Liver (tissue), 9 donors: ENCODE measurements around the gene ERBB4. TPM values are rescaled to one million over a fixed set of nuclear protein-coding genes. Genes with fewer than 3 reads are reported as not detected.

ENCODE experiments used
- DNase-seq: peaks from one replicate; pipeline ENCODE4 v3.0.0-alpha.2; 2017; ENCODE audit warnings: low spot score
- H3K27ac ChIP-seq, 2 donors: one replicate each; pipeline ENCODE4 v1.7.0; 2013; ENCODE audit warnings: inconsistent platforms in 2 of 2, low read length in 2 of 2, control low read depth in 1 of 2, low read depth in 1 of 2, mild to moderate bottlenecking in 1 of 2
- H3K27me3 ChIP-seq, 4 donors: one replicate each; pipeline versions ENCODE4 v1.6.1 to v1.7.0; 2013; ENCODE audit warnings: low read length in 3 of 4, inconsistent platforms in 1 of 4, mild to moderate bottlenecking in 1 of 4, moderate library complexity in 1 of 4; ENCODE audit not compliant: control insufficient read depth in 4 of 4, insufficient read depth in 4 of 4
- H3K36me3 ChIP-seq, 4 donors: one replicate each; pipeline versions ENCODE4 v1.6.1 to v1.7.0; 2013; ENCODE audit warnings: low read length in 3 of 4, mild to moderate bottlenecking in 3 of 4, low read depth in 1 of 4, moderate library complexity in 1 of 4; ENCODE audit not compliant: control insufficient read depth in 4 of 4, insufficient read depth in 3 of 4
- H3K4me1 ChIP-seq, 4 donors: one replicate each; pipeline versions ENCODE4 v1.6.1 to v1.7.0; 2013; ENCODE audit warnings: low read length in 3 of 4, mild to moderate bottlenecking in 3 of 4, moderate library complexity in 1 of 4; ENCODE audit not compliant: control insufficient read depth in 4 of 4, insufficient read depth in 4 of 4
- H3K4me3 ChIP-seq, 3 donors: one replicate each; pipeline versions ENCODE4 v1.6.1 to v1.7.0; 2013; ENCODE audit warnings: low read length in 3 of 3, control low read depth in 1 of 3, low read depth in 1 of 3, mild to moderate bottlenecking in 1 of 3
- H3K9ac ChIP-seq, 2 donors: one replicate each; pipeline ENCODE4 v1.7.0; 2013; ENCODE audit warnings: low read length in 2 of 2, mild to moderate bottlenecking in 2 of 2, moderate library complexity in 2 of 2, control low read depth in 1 of 2, low read depth in 1 of 2
- H3K9me3 ChIP-seq, 4 donors: one replicate each; pipeline versions ENCODE4 v1.6.1 to v1.7.0; 2013; ENCODE audit warnings: low read length in 3 of 4; ENCODE audit not compliant: control insufficient read depth in 4 of 4
- EGR1 ChIP-seq, 2 donors: IDR thresholded peaks; 2 replicates each; pipeline ENCODE4 v1.6.1; 2016 to 2018; ENCODE audit warnings: antibody characterized with exemption in 2 of 2, low read depth in 2 of 2
- FOXA1 ChIP-seq: IDR thresholded peaks from 2 replicates; pipeline ENCODE4 v1.6.1; 2016; ENCODE audit warnings: antibody characterized with exemption
- FOXA2 ChIP-seq: IDR thresholded peaks from 2 replicates; pipeline ENCODE4 v1.6.1; 2016; ENCODE audit warnings: antibody characterized with exemption
- GABPA ChIP-seq, 2 donors: IDR thresholded peaks in 1 of 2; conservative IDR thresholded peaks in 1 of 2; 2 replicates each; pipeline ENCODE4 v1.6.1; 2016; ENCODE audit warnings: antibody characterized with exemption in 2 of 2, mild to moderate bottlenecking in 1 of 2, moderate library complexity in 1 of 2
- HNF4A ChIP-seq, 2 donors: conservative IDR thresholded peaks; 2 replicates each; pipeline ENCODE4 v1.6.1; 2016; ENCODE audit warnings: antibody characterized with exemption in 2 of 2, mild to moderate bottlenecking in 2 of 2
- HNF4G ChIP-seq: IDR thresholded peaks from 2 replicates; pipeline ENCODE4 v1.6.1; 2016; ENCODE audit warnings: antibody characterized with exemption
- JUND ChIP-seq, 2 donors: IDR thresholded peaks; 2 replicates each; pipeline ENCODE4 v1.6.1; 2016; ENCODE audit warnings: antibody characterized with exemption in 2 of 2
- NR2F2 ChIP-seq: IDR thresholded peaks from 2 replicates; pipeline ENCODE4 v1.6.1; 2016; ENCODE audit warnings: antibody characterized with exemption
- RAD21 ChIP-seq, 2 donors: IDR thresholded peaks; 2 replicates each; pipeline ENCODE4 v1.6.1; 2016; ENCODE audit warnings: antibody characterized with exemption in 2 of 2, mild to moderate bottlenecking in 2 of 2
- RXRA ChIP-seq, 2 donors: IDR thresholded peaks; 2 replicates each; pipeline ENCODE4 v1.6.1; 2017 to 2018; ENCODE audit warnings: antibody characterized with exemption in 2 of 2, mild to moderate bottlenecking in 1 of 2
- SP1 ChIP-seq: IDR thresholded peaks from 2 replicates; pipeline ENCODE4 v1.6.1; 2018; ENCODE audit warnings: antibody characterized with exemption, mild to moderate bottlenecking
- TAF1 ChIP-seq: conservative IDR thresholded peaks from 2 replicates; pipeline ENCODE4 v1.6.1; 2016; ENCODE audit warnings: antibody characterized with exemption, mild to moderate bottlenecking
- YY1 ChIP-seq: IDR thresholded peaks from 2 replicates; pipeline ENCODE4 v1.6.1; 2016; ENCODE audit warnings: antibody characterized with exemption, mild to moderate bottlenecking
- WGBS: extraction: QIAGEN DNeasy Blood & Tissue Kit; methylation state at CpG from one replicate; pipeline ENCODE4 v1.1.7; 2013; 5-methylcytosine and 5-hydroxymethylcytosine counted together
- polyA plus RNA-seq, 2 donors: library from polyadenylated mRNA; stranded (reverse) in 1 of 2; unstranded in 1 of 2; fragments of 200-250 nt in 1 of 2; fragments of >200 nt in 1 of 2; fragmentation: Nextera tagmentation in 1 of 2; extraction: Ambion mirVana in 1 of 2; gene quantifications; one replicate each; pipeline versions ENCODE4 v1.2.1 to v1.2.3, GENCODE V29; 2013 to 2015
- total RNA-seq, 2 donors: library from RNA; depleted of rRNA; stranded (reverse); fragments of >200 nt; gene quantifications; one replicate each; pipeline ENCODE4 v1.2.3, GENCODE V29; 2014
- TF ChIP-seq, protein P1 (sequence below): fragments of 150-350 bp; IDR thresholded peaks from 2 replicates; pipeline ENCODE4 v1.5.1; 2017; ENCODE audit warnings: improper control_type of control experiment, low read depth, low read length; ENCODE audit not compliant: missing input control
- TF ChIP-seq, protein P2 (sequence below): IDR thresholded peaks from 2 replicates; pipeline ENCODE4 v1.6.1; 2016; ENCODE audit warnings: antibody characterized with exemption
- TF ChIP-seq, protein P3 (sequence below): IDR thresholded peaks from 2 replicates; pipeline ENCODE4 v1.6.1; 2016; ENCODE audit warnings: antibody characterized with exemption
- TF ChIP-seq, protein P4 (sequence below): IDR thresholded peaks from 2 replicates; pipeline ENCODE4 v1.6.1; 2016; ENCODE audit warnings: antibody characterized with exemption
- TF ChIP-seq, protein P5 (sequence below): IDR thresholded peaks from 2 replicates; pipeline ENCODE4 v1.6.1; 2016; ENCODE audit warnings: antibody characterized with exemption, mild to moderate bottlenecking
- donor health status: healthy.
- donor health status: healthy.
- donor health status: healthy.
- donor health status: healthy.
- donor health status: healthy.

Gene ERBB4
- total and polyA plus RNA-seq, 4 donors, result 0.03 to 0.42 TPM; not detected in 2

DNA sequence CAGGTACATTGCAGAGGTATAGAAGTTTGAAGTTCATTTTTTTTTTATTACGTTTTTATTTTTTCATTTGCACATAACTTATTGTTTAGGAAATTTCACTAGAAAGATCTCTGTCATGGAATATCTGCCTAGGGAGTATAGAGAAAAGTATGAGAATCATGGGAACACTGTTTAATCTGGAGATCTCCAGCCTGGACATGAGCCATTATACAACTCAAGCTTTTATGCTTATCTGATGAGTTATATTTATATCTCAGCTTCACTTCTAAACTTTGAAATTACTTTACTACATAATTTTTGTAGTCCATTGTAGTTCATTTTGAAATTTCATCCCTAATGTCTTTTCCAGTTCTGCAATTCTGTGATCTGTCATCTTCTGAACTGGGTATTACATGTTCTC is 515.6 kb downstream of the ERBB4 start:
- Histone ChIP-seq H3K9ac (no peak overlapping the region), H3K27ac (no peak overlapping the region), H3K9me3 (no peaks in the 10 kb centered on the region), H3K36me3 (no peaks in the 10 kb centered on the region), H3K4me3 (no peak overlapping the region), H3K4me1 (no peaks in the 10 kb centered on the region), H3K27me3 (no peaks in the 10 kb centered on the region)
- 61% methylated on average over 1 of the region's 1 CpG for WGBS
- no peak for TF ChIP-seq RXRA (IDR thresholded peaks at IDR 0.05)
- TF ChIP-seq, protein P1, sequence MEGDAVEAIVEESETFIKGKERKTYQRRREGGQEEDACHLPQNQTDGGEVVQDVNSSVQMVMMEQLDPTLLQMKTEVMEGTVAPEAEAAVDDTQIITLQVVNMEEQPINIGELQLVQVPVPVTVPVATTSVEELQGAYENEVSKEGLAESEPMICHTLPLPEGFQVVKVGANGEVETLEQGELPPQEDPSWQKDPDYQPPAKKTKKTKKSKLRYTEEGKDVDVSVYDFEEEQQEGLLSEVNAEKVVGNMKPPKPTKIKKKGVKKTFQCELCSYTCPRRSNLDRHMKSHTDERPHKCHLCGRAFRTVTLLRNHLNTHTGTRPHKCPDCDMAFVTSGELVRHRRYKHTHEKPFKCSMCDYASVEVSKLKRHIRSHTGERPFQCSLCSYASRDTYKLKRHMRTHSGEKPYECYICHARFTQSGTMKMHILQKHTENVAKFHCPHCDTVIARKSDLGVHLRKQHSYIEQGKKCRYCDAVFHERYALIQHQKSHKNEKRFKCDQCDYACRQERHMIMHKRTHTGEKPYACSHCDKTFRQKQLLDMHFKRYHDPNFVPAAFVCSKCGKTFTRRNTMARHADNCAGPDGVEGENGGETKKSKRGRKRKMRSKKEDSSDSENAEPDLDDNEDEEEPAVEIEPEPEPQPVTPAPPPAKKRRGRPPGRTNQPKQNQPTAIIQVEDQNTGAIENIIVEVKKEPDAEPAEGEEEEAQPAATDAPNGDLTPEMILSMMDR, result no peak
- TF ChIP-seq, protein P2, sequence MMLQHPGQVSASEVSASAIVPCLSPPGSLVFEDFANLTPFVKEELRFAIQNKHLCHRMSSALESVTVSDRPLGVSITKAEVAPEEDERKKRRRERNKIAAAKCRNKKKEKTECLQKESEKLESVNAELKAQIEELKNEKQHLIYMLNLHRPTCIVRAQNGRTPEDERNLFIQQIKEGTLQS, result no peak
- no peak for TF ChIP-seq YY1
- TF ChIP-seq, protein P3, sequence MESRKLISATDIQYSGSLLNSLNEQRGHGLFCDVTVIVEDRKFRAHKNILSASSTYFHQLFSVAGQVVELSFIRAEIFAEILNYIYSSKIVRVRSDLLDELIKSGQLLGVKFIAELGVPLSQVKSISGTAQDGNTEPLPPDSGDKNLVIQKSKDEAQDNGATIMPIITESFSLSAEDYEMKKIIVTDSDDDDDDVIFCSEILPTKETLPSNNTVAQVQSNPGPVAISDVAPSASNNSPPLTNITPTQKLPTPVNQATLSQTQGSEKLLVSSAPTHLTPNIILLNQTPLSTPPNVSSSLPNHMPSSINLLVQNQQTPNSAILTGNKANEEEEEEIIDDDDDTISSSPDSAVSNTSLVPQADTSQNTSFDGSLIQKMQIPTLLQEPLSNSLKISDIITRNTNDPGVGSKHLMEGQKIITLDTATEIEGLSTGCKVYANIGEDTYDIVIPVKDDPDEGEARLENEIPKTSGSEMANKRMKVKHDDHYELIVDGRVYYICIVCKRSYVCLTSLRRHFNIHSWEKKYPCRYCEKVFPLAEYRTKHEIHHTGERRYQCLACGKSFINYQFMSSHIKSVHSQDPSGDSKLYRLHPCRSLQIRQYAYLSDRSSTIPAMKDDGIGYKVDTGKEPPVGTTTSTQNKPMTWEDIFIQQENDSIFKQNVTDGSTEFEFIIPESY, result no peak
- no peak for TF ChIP-seq RAD21 (IDR thresholded peaks at IDR 0.05)
- no peak for TF ChIP-seq EGR1 (IDR thresholded peaks at IDR 0.05; ENCODE audit: low read depth in 2 of 2)
- no peak for TF ChIP-seq FOXA2
- TF ChIP-seq SP1, result no peak
- no peak for TF ChIP-seq HNF4G
- TF ChIP-seq, protein P4, sequence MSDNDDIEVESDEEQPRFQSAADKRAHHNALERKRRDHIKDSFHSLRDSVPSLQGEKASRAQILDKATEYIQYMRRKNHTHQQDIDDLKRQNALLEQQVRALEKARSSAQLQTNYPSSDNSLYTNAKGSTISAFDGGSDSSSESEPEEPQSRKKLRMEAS, result no peak
- TF ChIP-seq, protein P5, sequence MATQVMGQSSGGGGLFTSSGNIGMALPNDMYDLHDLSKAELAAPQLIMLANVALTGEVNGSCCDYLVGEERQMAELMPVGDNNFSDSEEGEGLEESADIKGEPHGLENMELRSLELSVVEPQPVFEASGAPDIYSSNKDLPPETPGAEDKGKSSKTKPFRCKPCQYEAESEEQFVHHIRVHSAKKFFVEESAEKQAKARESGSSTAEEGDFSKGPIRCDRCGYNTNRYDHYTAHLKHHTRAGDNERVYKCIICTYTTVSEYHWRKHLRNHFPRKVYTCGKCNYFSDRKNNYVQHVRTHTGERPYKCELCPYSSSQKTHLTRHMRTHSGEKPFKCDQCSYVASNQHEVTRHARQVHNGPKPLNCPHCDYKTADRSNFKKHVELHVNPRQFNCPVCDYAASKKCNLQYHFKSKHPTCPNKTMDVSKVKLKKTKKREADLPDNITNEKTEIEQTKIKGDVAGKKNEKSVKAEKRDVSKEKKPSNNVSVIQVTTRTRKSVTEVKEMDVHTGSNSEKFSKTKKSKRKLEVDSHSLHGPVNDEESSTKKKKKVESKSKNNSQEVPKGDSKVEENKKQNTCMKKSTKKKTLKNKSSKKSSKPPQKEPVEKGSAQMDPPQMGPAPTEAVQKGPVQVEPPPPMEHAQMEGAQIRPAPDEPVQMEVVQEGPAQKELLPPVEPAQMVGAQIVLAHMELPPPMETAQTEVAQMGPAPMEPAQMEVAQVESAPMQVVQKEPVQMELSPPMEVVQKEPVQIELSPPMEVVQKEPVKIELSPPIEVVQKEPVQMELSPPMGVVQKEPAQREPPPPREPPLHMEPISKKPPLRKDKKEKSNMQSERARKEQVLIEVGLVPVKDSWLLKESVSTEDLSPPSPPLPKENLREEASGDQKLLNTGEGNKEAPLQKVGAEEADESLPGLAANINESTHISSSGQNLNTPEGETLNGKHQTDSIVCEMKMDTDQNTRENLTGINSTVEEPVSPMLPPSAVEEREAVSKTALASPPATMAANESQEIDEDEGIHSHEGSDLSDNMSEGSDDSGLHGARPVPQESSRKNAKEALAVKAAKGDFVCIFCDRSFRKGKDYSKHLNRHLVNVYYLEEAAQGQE, result no peak
- TF ChIP-seq NR2F2, result no peak
- TF ChIP-seq HNF4A (conservative IDR thresholded peaks at IDR 0.05), result no peak
- no peak for TF ChIP-seq FOXA1
- no peak for TF ChIP-seq GABPA (IDR thresholded peaks at IDR 0.05 in 1 of 2, conservative IDR thresholded peaks at IDR 0.05 in 1 of 2)
- no peak for TF ChIP-seq JUND (IDR thresholded peaks at IDR 0.05)
- no peak for TF ChIP-seq TAF1
- DNase-seq, result no peak
